CD14-positive monocyte (primary cell): ENCODE results near the gene CCDC121. TPM values are rescaled to one million over a fixed set of nuclear protein-coding genes. Genes with fewer than 3 reads are reported as not detected.
"Not testable (repeated sequence)": the region's sequence is repeated elsewhere in the genome, so short reads cannot be mapped to it uniquely, and the experiment has no call there.

ENCODE experiments used
- DNase-seq, 3 donors: peaks; one replicate each; pipeline ENCODE4 v3.0.0-alpha.2; 2011 to 2022
- H2AFZ ChIP-seq: 2 replicates; pipeline ENCODE4 v1.6.0; 2012; ENCODE audit warnings: mild to moderate bottlenecking, low read depth, low read length, inconsistent platforms; ENCODE audit not compliant: insufficient read depth, poor library complexity, severe bottlenecking
- H3K27ac ChIP-seq, 2 donors: 1 replicate in 1 of 2; 2 replicates in 1 of 2; pipeline ENCODE4 v1.5.1; 2012 to 2013; ENCODE audit warnings: low read length in 2 of 2, control low read depth in 1 of 2, inconsistent platforms in 1 of 2, low read depth in 1 of 2, mild to moderate bottlenecking in 1 of 2
- H3K27me3 ChIP-seq, 2 donors: one replicate each; pipeline versions ENCODE4 v1.6.0 to v1.6.1; 2011 to 2013; ENCODE audit warnings: low read length in 2 of 2; ENCODE audit not compliant: control insufficient read depth in 2 of 2, insufficient read depth in 2 of 2
- H3K36me3 ChIP-seq, 2 donors: replicated peaks in 1 of 2; 1 replicate in 1 of 2; 2 replicates in 1 of 2; pipeline versions ENCODE4 v1.5.1 to v1.6.1; 2012 to 2013; ENCODE audit warnings: low read length in 2 of 2, control low read depth in 1 of 2, inconsistent platforms in 1 of 2, mild to moderate bottlenecking in 1 of 2; ENCODE audit not compliant: insufficient read depth in 2 of 2, control insufficient read depth in 1 of 2
- H3K4me1 ChIP-seq, 2 donors: 1 replicate in 1 of 2; 2 replicates in 1 of 2; pipeline versions ENCODE4 v1.5.1 to v1.6.1; 2012 to 2013; ENCODE audit warnings: low read length in 2 of 2, control low read depth in 1 of 2, inconsistent platforms in 1 of 2, mild to moderate bottlenecking in 1 of 2, moderate library complexity in 1 of 2; ENCODE audit not compliant: insufficient read depth in 2 of 2, control insufficient read depth in 1 of 2
- H3K4me2 ChIP-seq: replicated peaks from 2 replicates; pipeline ENCODE3; 2012; ENCODE audit warnings: low read length, moderate library complexity, mild to moderate bottlenecking; ENCODE audit not compliant: poor library complexity, severe bottlenecking; ENCODE audit errors: extremely low read depth
- H3K4me3 ChIP-seq, 3 experiments: fragments of 200-600 bp in 1 of 3; sonication (generic) in 1 of 3; replicated peaks in 1 of 3; 1 replicate in 2 of 3; 2 replicates in 1 of 3; pipeline ENCODE4 v1.5.1; 2011 to 2013; ENCODE audit warnings: low read length in 3 of 3, mild to moderate bottlenecking in 3 of 3, control low read depth in 2 of 3, low read depth in 2 of 3, inconsistent platforms in 1 of 3, moderate library complexity in 1 of 3
- H3K79me2 ChIP-seq: 2 replicates; pipeline ENCODE4 v1.6.0; 2012; ENCODE audit warnings: mild to moderate bottlenecking, control low read depth, inconsistent platforms, low read length, moderate library complexity; ENCODE audit not compliant: insufficient read depth
- H3K9ac ChIP-seq: 2 replicates; pipeline ENCODE4 v1.6.0; 2017; ENCODE audit warnings: low read length, mild to moderate bottlenecking; ENCODE audit not compliant: insufficient read depth, poor library complexity, severe bottlenecking
- H3K9me3 ChIP-seq, 2 donors: replicated peaks in 1 of 2; 1 replicate in 1 of 2; 2 replicates in 1 of 2; pipeline versions ENCODE4 v1.5.1 to v1.6.1; 2012 to 2013; ENCODE audit warnings: low read length in 2 of 2, control low read depth in 1 of 2; ENCODE audit not compliant: control insufficient read depth in 1 of 2, insufficient read depth in 1 of 2
- H4K20me1 ChIP-seq: 2 replicates; pipeline ENCODE4 v1.6.0; 2012; ENCODE audit warnings: mild to moderate bottlenecking, low read length, control low read depth, moderate library complexity; ENCODE audit not compliant: insufficient read depth
- H3K27ac Mint-ChIP-seq, 7 donors: one replicate each; pipeline ENCODE4 v1.8.0; 2020; ENCODE audit warnings: mild to moderate bottlenecking in 7 of 7, mixed read lengths in 7 of 7, moderate library complexity in 6 of 7, inconsistent platforms in 2 of 7
- H3K27me3 Mint-ChIP-seq, 3 donors: one replicate each; pipeline ENCODE4 v1.8.0; 2021 to 2022; ENCODE audit warnings: low read depth in 3 of 3, mild to moderate bottlenecking in 3 of 3, mixed read lengths in 3 of 3, moderate library complexity in 3 of 3, inconsistent platforms in 1 of 3
- H3K36me3 Mint-ChIP-seq, 2 donors: one replicate each; pipeline ENCODE4 v1.8.0; 2020; ENCODE audit warnings: mixed read lengths in 2 of 2, inconsistent platforms in 1 of 2, mild to moderate bottlenecking in 1 of 2
- H3K4me1 Mint-ChIP-seq: one replicate; pipeline ENCODE4 v1.8.0; 2020; ENCODE audit warnings: mild to moderate bottlenecking, mixed read lengths
- H3K4me3 Mint-ChIP-seq, 2 donors: one replicate each; pipeline ENCODE4 v1.8.0; 2020; ENCODE audit warnings: mild to moderate bottlenecking in 2 of 2, mixed read lengths in 2 of 2, moderate library complexity in 1 of 2
- H3K9me3 Mint-ChIP-seq, 7 donors: one replicate each; pipeline ENCODE4 v1.8.0; 2020 to 2022; ENCODE audit warnings: mixed read lengths in 7 of 7, mild to moderate bottlenecking in 6 of 7, moderate library complexity in 6 of 7, inconsistent platforms in 2 of 7
- CTCF ChIP-seq: fragments of 200-600 bp; IDR thresholded peaks from one replicate; pipeline ENCODE4 v1.8.0; 2022; ENCODE audit warnings: antibody characterized with exemption, mild to moderate bottlenecking
- WGBS: methylation state at CpG from one replicate; pipeline ENCODE4 v1.1.5; 2013; ENCODE audit warnings: missing lambda C conversion rate; ENCODE audit not compliant: insufficient coverage; 5-methylcytosine and 5-hydroxymethylcytosine counted together
- intact Hi-C, 2 donors: fragments of 100-400 bp; cut with micrococcal nuclease; formaldehyde crosslinking; loops; one replicate each; pipeline versions ENCODE4 v1.15.0 to v1.15.1; 2023
- polyA plus RNA-seq, 3 donors: library from polyadenylated mRNA; depleted of rRNA in 1 of 3; unstranded in 2 of 3; stranded (reverse) in 1 of 3; fragments of 300-500 nt in 2 of 3; fragments of >200 nt in 1 of 3; fragmentation: Illumina TruSeq in 2 of 3; gene quantifications; 1 replicate in 2 of 3; 2 replicates in 1 of 3; pipeline ENCODE4 v1.2.3, GENCODE V29; 2012 to 2021

The CCDC121 gene
- polyA plus RNA-seq, 3 donors, result 0.22 to 0.61 (median 0.53) TPM

GRCh38 chr2:27634291-27634690 is 5.5 kb upstream of the CCDC121 start:
- no peaks in the 10 kb centered on the region for H3K27me3 Mint-ChIP-seq
- Histone ChIP-seq H3K27me3 (no peaks in the 10 kb centered on the region), H4K20me1 (no peaks in the 10 kb centered on the region), H3K79me2 (peaks cover 25% of the 10 kb centered on the region), H2AFZ (no peak overlapping the region), H3K4me3 (no peak overlapping the region), H3K4me2 (no peak overlapping the region), H3K27ac (no peak overlapping the region), H3K9me3 (no peaks in the 10 kb centered on the region), H3K4me1 (peaks cover 6 to 8% of the 10 kb centered on the region in 2 donors), H3K9ac (no peak overlapping the region), H3K36me3 (peaks cover 81 to 87% of the 10 kb centered on the region in 2 donors)
- no peak overlapping the region for H3K27ac Mint-ChIP-seq
- no peaks in the 10 kb centered on the region for H3K4me1 Mint-ChIP-seq
- no peak for TF ChIP-seq CTCF
- H3K4me3 Mint-ChIP-seq, result no peak overlapping the region
- WGBS, result 100% methylated on average over 1 of the region's 2 CpGs
- H3K9me3 Mint-ChIP-seq, result no peaks in the 10 kb centered on the region
- H3K36me3 Mint-ChIP-seq, result peaks cover 65 to 77% of the 10 kb centered on the region in 2 donors
- intact Hi-C loops, result no loop called here
- no peak for DNase-seq

GRCh38 chr2:27630257-27630656 is 1.4 kb upstream of the CCDC121 start:
- H3K4me1 Mint-ChIP-seq, result peaks cover 21% of the 10 kb centered on the region
- Histone ChIP-seq H3K79me2 (peaks cover 35% of the 10 kb centered on the region), H3K36me3 (peaks cover 42 to 48% of the 10 kb centered on the region in 2 donors), H3K4me1 (peaks cover 30 to 35% of the 10 kb centered on the region in 2 donors)
- H3K27me3 Mint-ChIP-seq, intact Hi-C loops, H3K4me3 ChIP-seq, H3K9me3 ChIP-seq, H4K20me1 ChIP-seq, H3K9ac ChIP-seq, DNase-seq, H2AFZ ChIP-seq, H3K9me3 Mint-ChIP-seq, H3K4me3 Mint-ChIP-seq, H3K27ac ChIP-seq, H3K27me3 ChIP-seq, H3K4me2 ChIP-seq: not testable (repeated sequence)
- H3K27ac Mint-ChIP-seq, result peak overlapping the region in 3 of 7 donors; percentile 23 to 82 (median 42)
- no CpG with 5 or more reads among the region's 2 CpGs for WGBS
- peaks cover 34 to 45% of the 10 kb centered on the region in 2 donors for H3K36me3 Mint-ChIP-seq
